ENCODE results near the gene TFPI.
A peak's percentile ranks its signal among the peaks of the same experiment; 100 is the strongest.

GRCh38 chr2:187500585-187501359, 53.5 kb downstream of the TFPI start:
- TF ChIP-seq CTCF (IDR thresholded peaks at IDR 0.05) (peak in 2 of 12 donors; percentile 6 to 9), POLR2A (IDR thresholded peaks at IDR 0.05) (no peak)

Data from heart left ventricle (tissue), 13 donors.